ENCODE data around the gene INCENP. TPM values are rescaled to one million over a fixed set of nuclear protein-coding genes. Genes with fewer than 3 reads are reported as not detected.
"Not testable (repeated sequence)": the region's sequence is repeated elsewhere in the genome, so short reads cannot be mapped to it uniquely, and the experiment has no call there.

Gene INCENP
- total and polyA plus RNA-seq, 7 donors: 4.8 to 20.1 (median 11.6) TPM

DNA sequence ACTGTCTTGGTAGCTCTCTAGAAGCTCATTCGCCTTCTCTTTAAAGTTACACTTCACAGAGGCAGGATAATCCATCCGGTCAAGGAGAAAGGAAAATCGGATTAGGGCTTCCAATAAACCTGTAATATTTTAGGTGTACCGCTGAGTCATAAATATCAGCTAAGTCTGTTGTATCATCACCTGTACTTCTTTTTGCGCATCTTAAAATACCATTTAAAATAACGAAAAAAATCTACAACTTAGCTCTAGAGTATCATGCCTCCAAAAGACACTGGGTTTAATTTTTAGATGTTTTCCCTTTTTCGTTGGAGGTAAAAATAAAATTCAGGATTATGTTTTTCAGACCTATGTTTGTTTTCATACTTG is 41.5 kb upstream of the INCENP start:
- Histone ChIP-seq H3K27ac (no peak overlapping the region), H3K4me1 (peaks cover 3% of the 10 kb centered on the region), H3K36me3 (ENCODE audit: insufficient read depth in 1 of 2, low read depth in 1 of 2) (no peaks in the 10 kb centered on the region), H3K9me3 (no peaks in the 10 kb centered on the region), H3K27me3 (ENCODE audit: insufficient read depth in 3 of 3, low read length in 2 of 3) (no peaks in the 10 kb centered on the region), H3K4me3 (no peak overlapping the region)
- no peak for DNase-seq
- WGBS, 3 donors: 35 to 36% (median 35%) methylated on average over 7 of the region's 7 CpGs
- intact Hi-C loops (cut with DNase I): loop anchor here in 1 of 2 donors (1.0 to 5.0 kb wide), 4 partner anchors 110 to 285 kb away; no protein-coding TSS in a partner anchor
- TF ChIP-seq, protein P1, sequence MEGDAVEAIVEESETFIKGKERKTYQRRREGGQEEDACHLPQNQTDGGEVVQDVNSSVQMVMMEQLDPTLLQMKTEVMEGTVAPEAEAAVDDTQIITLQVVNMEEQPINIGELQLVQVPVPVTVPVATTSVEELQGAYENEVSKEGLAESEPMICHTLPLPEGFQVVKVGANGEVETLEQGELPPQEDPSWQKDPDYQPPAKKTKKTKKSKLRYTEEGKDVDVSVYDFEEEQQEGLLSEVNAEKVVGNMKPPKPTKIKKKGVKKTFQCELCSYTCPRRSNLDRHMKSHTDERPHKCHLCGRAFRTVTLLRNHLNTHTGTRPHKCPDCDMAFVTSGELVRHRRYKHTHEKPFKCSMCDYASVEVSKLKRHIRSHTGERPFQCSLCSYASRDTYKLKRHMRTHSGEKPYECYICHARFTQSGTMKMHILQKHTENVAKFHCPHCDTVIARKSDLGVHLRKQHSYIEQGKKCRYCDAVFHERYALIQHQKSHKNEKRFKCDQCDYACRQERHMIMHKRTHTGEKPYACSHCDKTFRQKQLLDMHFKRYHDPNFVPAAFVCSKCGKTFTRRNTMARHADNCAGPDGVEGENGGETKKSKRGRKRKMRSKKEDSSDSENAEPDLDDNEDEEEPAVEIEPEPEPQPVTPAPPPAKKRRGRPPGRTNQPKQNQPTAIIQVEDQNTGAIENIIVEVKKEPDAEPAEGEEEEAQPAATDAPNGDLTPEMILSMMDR (IDR thresholded peaks at IDR 0.05): no peak
- ATAC-seq: no peak

DNA sequence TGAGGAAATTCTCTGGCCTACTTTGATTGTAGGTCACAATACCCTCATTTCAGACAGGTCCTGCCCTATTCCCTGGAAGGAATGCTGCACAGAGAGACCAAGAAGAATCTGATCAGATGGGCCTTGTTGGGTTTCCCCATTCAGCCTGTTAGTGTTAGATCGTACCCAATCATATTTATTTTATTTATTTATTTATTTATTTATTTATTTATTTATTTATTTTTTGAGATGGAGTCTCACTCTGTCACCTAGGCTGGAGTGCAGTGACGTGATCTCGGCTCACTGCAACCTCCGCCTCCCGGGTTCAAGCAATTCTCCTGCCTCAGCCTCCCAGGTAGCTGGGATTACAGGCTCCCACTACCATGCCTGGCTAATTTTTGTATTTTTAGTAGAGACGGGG is 39.0 kb upstream of the INCENP start:
- intact Hi-C loops (cut with DNase I): loop anchor here in 1 of 2 donors (5.0 kb wide), 2 partner anchors 112 to 288 kb away; no protein-coding TSS in a partner anchor
- 87 to 97% (median 93%) methylated on average over 6 of the region's 6 CpGs for WGBS, 3 donors
- H3K9me3 ChIP-seq; H3K4me1 ChIP-seq; ATAC-seq; H3K27me3 ChIP-seq (ENCODE audit: insufficient read depth in 3 of 3, low read length in 2 of 3); H3K4me3 ChIP-seq; H3K27ac ChIP-seq; H3K36me3 ChIP-seq (ENCODE audit: insufficient read depth in 1 of 2, low read depth in 1 of 2); DNase-seq: not testable (repeated sequence)

DNA sequence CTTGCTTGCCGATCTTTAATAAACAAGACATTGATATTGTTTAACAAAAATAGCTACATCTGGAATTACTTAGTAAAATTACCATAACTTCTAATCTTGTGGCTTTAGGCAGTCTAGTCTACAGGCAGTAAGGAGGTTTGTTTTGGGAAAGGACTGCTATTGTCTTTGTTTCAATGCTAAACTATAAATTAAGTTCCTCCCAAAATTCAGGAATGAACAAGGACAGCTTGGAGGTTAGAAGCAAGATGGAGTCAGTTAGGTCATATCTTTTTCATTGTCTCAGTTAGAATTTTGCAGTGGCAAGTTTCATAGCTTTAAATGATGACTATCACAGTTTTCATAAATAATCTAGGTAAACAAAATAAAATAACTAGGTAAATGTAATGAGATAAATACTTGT is 36.1 kb upstream of the INCENP start:
- ATAC-seq (no peak), DNase-seq (no peak)
- H3K36me3 ChIP-seq (ENCODE audit: insufficient read depth in 1 of 2, low read depth in 1 of 2): no peaks in the 10 kb centered on the region
- H3K9me3 ChIP-seq: no peaks in the 10 kb centered on the region
- intact Hi-C loops (cut with DNase I): no loop called here
- no peaks in the 10 kb centered on the region for H3K27me3 ChIP-seq (ENCODE audit: insufficient read depth in 3 of 3, low read length in 2 of 3)
- WGBS, 3 donors: 88 to 92% (median 89%) methylated on average over 1 of the region's 1 CpG
- H3K27ac ChIP-seq: no peak overlapping the region
- H3K4me3 ChIP-seq: no peak overlapping the region
- H3K4me1 ChIP-seq: no peaks in the 10 kb centered on the region
- TF ChIP-seq, protein P1 (IDR thresholded peaks at IDR 0.05): no peak

DNA sequence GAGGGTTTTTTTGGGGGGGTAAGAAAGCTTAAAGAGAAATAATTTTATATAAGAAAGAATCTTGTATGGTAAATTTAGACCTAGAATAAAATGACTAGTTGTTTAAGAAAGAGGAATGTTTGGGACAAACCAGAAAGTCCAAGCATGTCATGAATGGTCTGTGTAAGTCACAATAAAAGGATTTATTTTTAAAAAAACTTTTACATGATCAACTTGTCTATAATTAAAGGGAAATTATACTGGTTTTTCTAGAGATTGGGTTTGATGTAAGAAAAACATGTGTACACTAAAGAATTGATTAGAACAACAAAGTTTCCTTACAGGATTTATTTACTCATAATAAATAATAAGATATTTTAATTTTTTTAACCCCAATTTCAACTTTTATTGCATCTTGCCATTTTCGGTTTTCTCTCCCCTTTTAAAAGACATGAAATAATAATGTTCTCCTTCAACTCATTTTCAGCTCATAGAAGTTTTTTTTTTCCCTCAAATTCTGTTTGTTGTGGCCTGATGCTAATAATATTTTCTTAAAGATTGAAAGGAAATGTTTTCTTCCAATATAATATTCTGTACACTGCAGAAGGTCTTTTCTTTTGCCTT is 35.4 kb upstream of the INCENP start:
- intact Hi-C loops (cut with DNase I): no loop called here
- Histone ChIP-seq H3K27ac (no peak overlapping the region), H3K27me3 (ENCODE audit: insufficient read depth in 3 of 3, low read length in 2 of 3) (no peaks in the 10 kb centered on the region), H3K9me3 (no peaks in the 10 kb centered on the region), H3K4me3 (no peak overlapping the region), H3K36me3 (ENCODE audit: insufficient read depth in 1 of 2, low read depth in 1 of 2) (no peaks in the 10 kb centered on the region), H3K4me1 (no peaks in the 10 kb centered on the region)
- DNase-seq (no peak), ATAC-seq (no peak)
- WGBS, 3 donors: 25 to 36% (median 31%) methylated on average over 1 of the region's 1 CpG
- TF ChIP-seq, protein P1 (IDR thresholded peaks at IDR 0.05): no peak

DNA sequence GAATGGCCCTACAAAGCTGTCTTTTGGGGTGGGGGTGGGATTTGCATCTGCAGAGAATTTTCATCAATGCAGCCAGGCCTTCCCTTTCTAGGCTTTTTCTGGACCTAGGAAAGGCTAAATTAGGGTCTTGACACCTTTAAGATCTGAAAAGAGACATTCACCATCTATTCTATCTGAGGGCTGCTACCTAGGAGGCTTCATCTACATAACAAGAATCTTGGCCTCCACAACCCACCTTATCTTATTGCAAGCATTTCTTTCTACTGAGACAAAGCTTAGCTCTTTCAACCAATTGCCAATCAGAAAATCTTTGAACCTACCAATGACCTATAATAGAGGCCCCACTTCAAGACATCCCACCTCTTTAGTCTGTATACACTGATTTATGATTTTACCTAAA is 20.7 kb upstream of the INCENP start:
- intact Hi-C loops (cut with DNase I): no loop called here
- Histone ChIP-seq H3K9me3 (no peaks in the 10 kb centered on the region), H3K4me3 (no peak overlapping the region), H3K27ac (peak overlapping the region; percentile 71), H3K4me1 (peaks cover 27% of the 10 kb centered on the region), H3K36me3 (ENCODE audit: insufficient read depth in 1 of 2, low read depth in 1 of 2) (no peaks in the 10 kb centered on the region), H3K27me3 (ENCODE audit: insufficient read depth in 3 of 3, low read length in 2 of 3) (no peaks in the 10 kb centered on the region)
- ATAC-seq (no peak), DNase-seq (no peak)
- TF ChIP-seq, protein P1 (IDR thresholded peaks at IDR 0.05): no peak
